ENCODE results near the gene GPX6.
A peak's percentile ranks its signal among the peaks of the same experiment; 100 is the strongest.

DNA sequence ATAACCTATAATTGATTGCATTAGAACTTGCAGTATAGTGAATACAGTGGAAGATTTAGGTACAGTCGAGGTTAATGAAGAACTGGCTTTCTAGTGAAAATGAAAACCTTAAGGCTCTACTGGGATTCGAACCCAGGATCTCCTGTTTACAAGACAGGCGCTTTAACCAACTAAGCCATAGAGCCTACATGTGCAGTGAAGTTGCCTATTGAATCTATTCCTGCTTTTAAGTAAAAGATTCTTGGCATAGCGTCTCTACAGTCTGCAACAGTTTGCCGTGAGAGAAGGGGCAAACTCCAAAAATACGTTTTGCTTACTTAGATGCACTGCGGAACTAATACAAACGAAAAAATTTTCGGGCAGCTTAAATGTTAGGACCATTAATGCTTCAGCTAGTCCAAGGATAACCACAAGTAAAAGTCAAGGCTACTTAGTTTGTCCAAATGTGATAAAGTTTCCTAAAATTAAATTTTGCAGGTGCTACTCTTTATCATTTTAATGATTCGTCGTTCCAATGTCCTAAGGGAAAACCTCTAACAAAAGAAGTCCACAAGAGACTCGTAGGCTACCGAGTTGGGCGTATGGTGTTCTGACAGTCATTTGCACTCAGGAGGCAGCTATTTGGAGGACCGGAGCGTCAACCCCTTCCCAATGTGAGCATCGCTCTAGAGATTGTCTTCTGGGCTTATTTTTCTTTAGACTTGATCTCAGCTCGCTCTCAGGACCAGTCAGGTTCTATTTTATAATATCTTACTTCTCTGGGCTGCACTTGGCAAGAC is 41.0 kb downstream of the GPX6 start:
- TF ChIP-seq, protein P1, sequence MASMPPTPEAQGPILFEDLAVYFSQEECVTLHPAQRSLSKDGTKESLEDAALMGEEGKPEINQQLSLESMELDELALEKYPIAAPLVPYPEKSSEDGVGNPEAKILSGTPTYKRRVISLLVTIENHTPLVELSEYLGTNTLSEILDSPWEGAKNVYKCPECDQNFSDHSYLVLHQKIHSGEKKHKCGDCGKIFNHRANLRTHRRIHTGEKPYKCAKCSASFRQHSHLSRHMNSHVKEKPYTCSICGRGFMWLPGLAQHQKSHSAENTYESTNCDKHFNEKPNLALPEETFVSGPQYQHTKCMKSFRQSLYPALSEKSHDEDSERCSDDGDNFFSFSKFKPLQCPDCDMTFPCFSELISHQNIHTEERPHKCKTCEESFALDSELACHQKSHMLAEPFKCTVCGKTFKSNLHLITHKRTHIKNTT (CRISPR knock-in tag; IDR thresholded peaks at IDR 0.05), result no peak
- no peak for TF ChIP-seq POLR2AphosphoS5 (IDR thresholded peaks at IDR 0.05; ENCODE audit: low read depth, low read length)
- no peak for TF ChIP-seq ZNF615 (CRISPR knock-in tag; IDR thresholded peaks at IDR 0.05; ENCODE audit: borderline replicate concordance)
- TF ChIP-seq YY1 (IDR thresholded peaks at IDR 0.05; ENCODE audit: insufficient read depth, insufficient replicate concordance, low read depth, low read length), result no peak
- TF ChIP-seq ZFY (CRISPR knock-in tag; IDR thresholded peaks at IDR 0.05), result no peak
- no peak for TF ChIP-seq EZH2 (conservative IDR thresholded peaks at IDR 0.05; ENCODE audit: low read depth, low read length)
- TF ChIP-seq, protein P2, sequence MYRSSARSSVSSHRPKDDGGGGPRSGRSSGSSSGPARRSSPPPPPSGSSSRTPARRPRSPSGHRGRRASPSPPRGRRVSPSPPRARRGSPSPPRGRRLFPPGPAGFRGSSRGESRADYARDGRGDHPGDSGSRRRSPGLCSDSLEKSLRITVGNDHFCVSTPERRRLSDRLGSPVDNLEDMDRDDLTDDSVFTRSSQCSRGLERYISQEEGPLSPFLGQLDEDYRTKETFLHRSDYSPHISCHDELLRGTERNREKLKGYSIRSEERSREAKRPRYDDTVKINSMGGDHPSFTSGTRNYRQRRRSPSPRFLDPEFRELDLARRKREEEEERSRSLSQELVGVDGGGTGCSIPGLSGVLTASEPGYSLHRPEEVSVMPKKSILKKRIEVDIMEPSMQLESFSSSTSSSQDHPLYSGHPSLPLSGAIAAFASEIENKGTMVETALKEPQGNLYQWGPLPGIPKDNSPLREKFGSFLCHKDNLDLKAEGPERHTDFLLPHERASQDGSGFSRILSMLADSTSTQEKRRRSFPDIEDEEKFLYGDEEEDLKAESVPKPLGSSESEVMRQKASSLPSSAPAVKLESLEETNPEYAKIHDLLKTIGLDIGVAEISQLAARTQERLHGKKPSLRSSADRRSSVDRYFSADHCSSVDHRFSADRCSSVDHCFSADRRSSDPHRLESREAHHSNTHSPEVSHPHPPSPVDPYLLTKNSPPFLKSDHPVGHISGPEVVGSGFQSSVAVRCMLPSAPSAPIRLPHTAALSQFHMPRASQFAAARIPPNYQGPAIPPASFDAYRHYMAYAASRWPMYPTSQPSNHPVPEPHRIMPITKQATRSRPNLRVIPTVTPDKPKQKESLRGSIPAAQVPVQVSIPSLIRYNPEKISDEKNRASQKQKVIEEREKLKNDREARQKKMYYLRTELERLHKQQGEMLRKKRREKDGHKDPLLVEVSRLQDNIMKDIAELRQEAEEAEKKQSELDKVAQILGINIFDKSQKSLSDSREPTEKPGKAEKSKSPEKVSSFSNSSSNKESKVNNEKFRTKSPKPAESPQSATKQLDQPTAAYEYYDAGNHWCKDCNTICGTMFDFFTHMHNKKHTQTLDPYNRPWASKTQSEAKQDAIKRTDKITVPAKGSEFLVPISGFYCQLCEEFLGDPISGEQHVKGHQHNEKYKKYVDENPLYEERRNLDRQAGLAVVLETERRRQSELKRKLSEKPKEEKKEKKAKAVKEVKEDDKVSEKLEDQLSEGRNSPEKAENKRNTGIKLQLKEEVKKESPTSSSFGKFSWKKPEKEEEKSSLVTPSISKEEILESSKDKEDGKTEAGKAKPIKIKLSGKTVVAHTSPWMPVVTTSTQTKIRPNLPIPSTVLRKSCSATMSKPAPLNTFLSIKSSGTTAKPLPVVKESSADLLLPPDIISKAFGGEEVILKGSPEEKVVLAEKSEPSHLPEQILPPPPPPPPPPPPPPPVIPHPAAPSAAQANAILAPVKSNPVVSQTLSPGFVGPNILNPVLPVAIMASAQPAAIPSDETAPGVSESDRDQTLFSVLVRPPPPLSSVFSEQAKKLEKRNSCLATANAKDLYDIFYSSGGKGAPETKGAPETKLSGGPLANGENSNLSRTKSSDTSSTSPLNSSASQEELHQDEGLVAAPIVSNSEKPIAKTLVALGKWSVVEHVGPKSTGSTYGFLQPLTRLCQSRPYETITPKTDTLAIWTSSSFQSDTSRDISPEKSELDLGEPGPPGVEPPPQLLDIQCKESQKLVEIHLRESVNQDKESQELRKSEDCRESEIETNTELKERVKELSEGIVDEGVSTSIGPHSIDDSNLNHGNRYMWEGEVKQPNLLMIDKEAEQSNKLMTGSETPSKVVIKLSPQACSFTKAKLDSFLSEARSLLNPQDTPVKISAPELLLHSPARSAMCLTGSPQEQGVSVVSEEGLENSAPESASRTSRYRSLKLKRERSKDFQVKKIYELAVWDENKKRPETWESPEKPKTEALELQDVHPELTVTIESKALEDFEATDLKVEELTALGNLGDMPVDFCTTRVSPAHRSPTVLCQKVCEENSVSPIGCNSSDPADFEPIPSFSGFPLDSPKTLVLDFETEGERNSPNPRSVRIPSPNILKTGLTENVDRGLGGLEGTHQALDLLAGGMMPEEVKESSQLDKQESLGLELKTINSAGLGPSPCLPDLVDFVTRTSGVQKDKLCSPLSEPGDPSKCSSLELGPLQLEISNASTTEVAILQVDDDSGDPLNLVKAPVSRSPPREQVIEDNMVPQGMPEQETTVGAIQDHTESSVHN (CRISPR knock-in tag; IDR thresholded peaks at IDR 0.05), result no peak
- TF ChIP-seq THYN1 (CRISPR knock-in tag; IDR thresholded peaks at IDR 0.05; ENCODE audit: borderline replicate concordance, low read depth), result no peak
- 0 out of 2 replicates have a peak, but pooled peaks have one; percentile 4 for TF ChIP-seq CTCF (CRISPR knock-in tag; IDR thresholded peaks at IDR 0.05)
- TF ChIP-seq POLR2A (IDR thresholded peaks at IDR 0.05; ENCODE audit: insufficient read depth in 1 of 2, low read depth in 2 of 2, low read length in 2 of 2), result no peak
- no peak for TF ChIP-seq MEIS1 (CRISPR knock-in tag; IDR thresholded peaks at IDR 0.05; ENCODE audit: borderline replicate concordance)
- no peak for TF ChIP-seq ZNF704 (CRISPR knock-in tag; IDR thresholded peaks at IDR 0.05; ENCODE audit: borderline replicate concordance)
